Activated gamma-delta T cell (primary cell): Measurements from ENCODE around the gene BMPER.

Source experiments
- DNase-seq: peaks from one replicate; lab custom pipeline; 2025; lab: John Stamatoyannopoulos, UW

Gene BMPER

DNA sequence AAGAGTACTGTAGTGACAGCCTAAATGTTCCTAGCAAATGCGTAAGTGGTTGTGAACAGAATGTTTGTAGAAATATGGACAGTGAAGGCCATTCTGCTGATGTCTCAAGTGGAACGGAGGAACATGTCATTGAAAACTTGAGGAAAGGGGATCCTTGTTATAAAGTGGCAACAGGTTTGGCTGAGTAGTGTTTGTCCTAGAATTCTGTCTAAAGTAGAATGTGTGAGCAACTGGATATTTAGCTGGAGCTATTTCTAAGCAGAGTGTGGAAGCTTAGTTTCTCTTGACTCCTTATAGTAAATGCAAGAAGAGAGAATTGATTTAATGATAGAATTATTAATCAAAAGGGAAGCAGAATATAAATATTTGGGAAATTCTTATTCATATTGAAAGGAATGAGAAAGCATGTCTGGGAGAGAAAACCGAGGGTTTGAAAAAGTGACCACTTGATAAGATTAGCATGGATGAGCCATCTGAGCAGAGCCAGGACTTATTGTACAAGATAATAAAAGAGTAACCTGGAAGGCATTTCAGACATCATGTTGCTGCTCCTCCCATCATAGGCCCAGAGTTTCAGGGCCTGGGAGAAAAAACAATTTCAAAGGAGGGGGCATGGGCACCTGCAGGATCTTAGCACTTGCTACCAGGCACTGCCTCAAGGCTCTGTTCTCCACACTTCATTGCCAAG lies 276.1 kb downstream of the BMPER start:
- DNase-seq: no peak

DNA sequence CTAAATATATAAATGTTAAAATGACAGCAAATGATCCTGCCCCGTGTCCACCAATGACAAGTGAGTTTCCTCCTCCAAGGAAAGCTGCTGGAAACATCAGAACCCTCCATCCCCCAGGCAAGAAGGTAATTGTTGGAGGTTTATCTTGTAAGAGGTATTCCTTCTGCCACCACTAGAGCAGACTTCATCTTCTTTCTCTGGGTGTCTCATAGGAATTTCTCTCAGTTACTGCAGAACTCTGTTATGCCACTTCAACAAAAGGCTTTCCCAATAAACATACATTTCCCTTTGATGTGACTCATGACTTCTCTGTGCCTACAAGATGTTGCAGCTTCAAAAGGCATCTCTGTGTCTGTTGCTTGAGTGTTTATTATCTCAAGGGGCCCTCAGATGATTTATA lies 279.1 kb downstream of the BMPER start:
- no peak for DNase-seq

DNA sequence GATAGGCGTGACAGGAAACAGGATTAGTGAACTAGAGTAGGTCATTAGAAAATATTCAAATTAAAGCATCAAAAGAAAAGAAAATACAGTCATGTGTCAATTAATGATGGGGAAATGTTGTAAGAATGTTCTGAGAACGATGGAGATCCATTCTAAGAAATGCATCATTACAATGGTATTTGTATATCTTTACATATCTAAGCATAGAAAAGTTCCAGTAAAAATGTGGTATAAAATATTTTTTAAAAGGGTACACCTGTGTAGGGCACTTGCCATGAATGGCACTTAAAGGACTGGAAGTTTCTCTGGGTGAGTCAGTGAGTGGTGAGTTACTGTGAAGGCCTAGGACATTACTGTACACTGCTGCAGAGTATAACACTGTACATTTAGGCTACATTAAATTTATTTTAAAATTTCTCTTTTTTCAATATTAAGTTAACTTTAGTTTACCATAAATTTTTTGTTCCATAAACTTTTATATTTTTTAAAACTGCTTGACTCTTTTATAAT lies 282.5 kb downstream of the BMPER start:
- DNase-seq: no peak

DNA sequence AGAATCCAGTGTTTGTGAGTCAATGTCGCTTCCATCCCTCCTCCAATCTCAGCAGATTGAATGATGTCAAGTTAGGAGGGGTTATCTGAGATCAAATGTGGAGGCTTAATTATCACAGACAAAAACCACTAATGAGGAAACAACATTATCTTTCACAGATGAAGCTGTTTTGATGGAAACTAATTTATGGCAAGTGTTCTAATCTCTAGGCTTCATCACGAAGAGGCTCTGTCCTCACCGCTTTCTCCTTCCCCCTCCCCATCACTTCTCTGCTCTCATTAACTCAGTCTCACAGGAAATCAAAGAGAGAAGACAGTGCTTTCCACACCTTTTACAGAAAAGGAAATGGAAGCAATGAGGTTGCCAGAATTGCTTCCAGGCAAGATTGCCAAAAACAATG lies 283.7 kb downstream of the BMPER start:
- no peak for DNase-seq

DNA sequence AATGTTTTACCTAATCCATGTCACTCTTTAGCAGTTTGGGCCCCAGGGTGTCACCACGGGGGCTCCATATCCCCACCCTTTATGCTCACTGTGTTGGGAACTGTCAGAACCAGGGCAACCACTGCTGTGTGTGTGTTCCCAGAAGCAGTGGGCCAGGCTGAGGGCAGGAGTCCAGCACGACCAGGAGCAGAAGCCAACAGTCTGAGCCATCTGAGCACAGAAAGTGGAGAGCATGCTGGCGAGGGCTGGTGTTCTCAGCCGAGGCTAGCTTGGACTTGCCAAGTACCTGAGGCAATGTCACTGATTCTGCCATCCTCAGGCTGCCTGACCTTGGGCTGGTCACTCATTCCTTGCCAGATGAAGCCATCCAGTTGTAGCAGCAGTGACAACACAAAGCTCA lies 285.0 kb downstream of the BMPER start:
- no peak for DNase-seq

DNA sequence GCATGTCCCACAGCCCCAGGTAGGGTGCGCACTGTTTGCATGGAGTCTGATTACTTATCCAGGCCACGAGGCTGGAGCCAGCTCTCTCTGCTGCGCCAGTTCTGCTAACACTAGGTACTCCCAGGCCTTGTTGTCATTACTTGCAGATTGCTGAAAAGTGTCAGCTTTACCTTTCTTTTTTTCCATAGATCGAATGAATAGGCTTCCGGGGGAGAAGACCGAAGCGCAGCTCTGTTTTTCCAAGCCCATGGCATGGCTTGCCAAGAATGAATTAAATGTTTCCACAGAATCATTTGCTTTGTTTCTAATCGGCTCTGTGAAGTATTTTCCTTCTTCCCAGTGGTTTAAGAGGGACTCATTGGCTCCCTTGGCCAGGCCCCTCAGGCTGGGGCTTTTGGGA lies 285.8 kb downstream of the BMPER start:
- DNase-seq: no peak

DNA sequence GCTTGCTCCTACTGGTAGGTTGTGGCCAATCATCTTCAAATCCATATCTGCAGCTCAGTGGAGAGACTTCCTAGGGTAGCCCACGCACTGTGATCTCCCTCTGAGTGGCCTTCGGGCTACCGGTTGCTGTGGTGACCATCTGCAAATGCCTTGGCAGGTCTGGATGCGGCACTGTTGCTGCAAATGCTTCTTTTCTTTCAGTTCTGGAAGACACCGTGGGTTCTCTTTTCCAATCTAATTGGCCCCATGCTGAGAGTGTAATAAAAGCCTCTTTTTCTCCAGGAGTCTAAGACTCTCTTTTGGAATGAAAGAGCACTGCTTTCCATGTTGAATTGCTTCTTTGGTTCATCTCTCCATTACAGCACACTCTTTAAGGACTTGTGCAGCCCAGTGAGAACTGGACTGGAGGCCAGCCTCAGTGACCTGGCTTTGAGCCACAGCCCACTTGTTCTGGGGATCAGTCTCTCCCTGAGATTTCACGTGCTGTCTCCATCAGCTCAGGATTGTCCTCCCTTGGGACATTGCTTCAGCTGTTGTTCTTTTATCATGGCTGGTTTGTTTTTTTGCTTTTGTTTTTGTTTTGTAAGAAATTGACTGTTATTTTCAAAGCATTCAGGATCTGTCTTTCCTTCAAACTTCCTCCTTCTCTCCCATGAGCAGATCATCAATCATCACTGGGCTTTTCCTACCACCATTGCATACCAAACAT lies 286.6 kb downstream of the BMPER start:
- DNase-seq: no peak

DNA sequence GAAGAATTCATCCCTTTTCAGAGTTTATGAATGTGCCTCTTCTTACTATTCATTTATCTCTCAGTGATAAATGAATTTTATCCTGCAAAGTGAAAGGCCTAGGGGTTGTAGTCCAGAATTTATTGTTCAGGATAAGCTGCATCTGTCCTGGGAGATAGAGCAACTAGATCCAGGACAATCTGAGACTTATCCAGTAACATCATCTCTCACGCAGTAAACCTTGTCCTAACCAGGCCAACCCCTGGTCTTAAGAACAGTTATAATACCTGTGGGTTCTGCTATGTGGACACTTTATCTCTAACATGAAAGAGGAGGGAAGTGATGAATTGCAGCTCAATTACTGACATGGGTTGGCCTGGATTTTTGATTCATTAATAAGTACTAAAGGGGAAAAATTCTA lies 287.6 kb downstream of the BMPER start:
- DNase-seq: no peak

DNA sequence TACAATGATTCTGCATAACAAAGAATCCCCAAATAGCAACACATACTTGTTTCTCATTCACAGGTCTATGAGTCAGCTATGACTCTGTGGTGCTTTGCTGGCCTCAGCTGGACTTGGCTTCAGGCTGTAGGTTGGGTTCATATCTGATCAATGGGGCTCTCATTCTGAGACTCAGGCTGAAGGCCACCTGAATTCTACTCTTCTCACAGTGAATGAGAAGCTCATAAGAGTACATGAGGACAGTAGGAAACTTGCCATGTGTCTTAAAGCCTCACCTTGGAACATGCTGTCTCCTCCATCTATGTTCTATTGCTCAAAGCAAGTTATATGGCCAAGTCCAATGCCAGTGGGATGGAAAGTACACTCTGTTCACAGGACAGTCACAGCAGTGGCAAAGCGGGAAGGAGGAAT lies 292.9 kb downstream of the BMPER start:
- DNase-seq: no peak
